GM12878 (cell line): Measurements from ENCODE around the gene SLCO3A1. TPM values are rescaled to one million over a fixed set of nuclear protein-coding genes. Genes with fewer than 3 reads are reported as not detected.

Source experiments
- BACH1 ChIP-seq: fragments of 450-650 bp; IDR thresholded peaks from 2 replicates; pipeline ENCODE4 v1.6.1; 2017; ENCODE audit warnings: mild to moderate bottlenecking, borderline replicate concordance
- BHLHE40 ChIP-seq, 2 experiments: fragments of 450-650 bp in 1 of 2; IDR thresholded peaks; 2 replicates each; pipeline ENCODE4 v1.6.1; 2011 to 2017; ENCODE audit warnings: low read depth in 2 of 2, borderline replicate concordance in 1 of 2, improper control_type of control experiment in 1 of 2, low read length in 1 of 2, mild to moderate bottlenecking in 1 of 2
- CHD2 ChIP-seq: IDR thresholded peaks from 2 replicates; pipeline ENCODE4 v1.6.1; 2011; ENCODE audit warnings: low read depth, low read length, improper control_type of control experiment, borderline replicate concordance
- EZH2 ChIP-seq: IDR thresholded peaks from 2 replicates; pipeline ENCODE4 v1.6.1; 2012; ENCODE audit warnings: low read depth, mild to moderate bottlenecking, control low read depth, inconsistent platforms, low read length, borderline replicate concordance; ENCODE audit not compliant: control insufficient read depth
- GABPA ChIP-seq: IDR thresholded peaks from 2 replicates; pipeline ENCODE4 v1.6.1; 2014; ENCODE audit warnings: antibody characterized with exemption, low read depth, mild to moderate bottlenecking, inconsistent platforms
- MEF2A ChIP-seq: IDR thresholded peaks from 2 replicates; pipeline ENCODE4 v1.6.1; 2011; ENCODE audit warnings: low read depth, mild to moderate bottlenecking, low read length, moderate library complexity; ENCODE audit not compliant: insufficient read depth
- NRF1 ChIP-seq: conservative IDR thresholded peaks from 2 replicates; pipeline ENCODE4 v1.6.1; 2011; ENCODE audit warnings: mild to moderate bottlenecking, low read depth, low read length, improper control_type of control experiment
- RCOR1 ChIP-seq: conservative IDR thresholded peaks from 2 replicates; pipeline ENCODE4 v1.6.1; 2012; ENCODE audit warnings: low read depth, low read length, improper control_type of control experiment
- SREBF1 ChIP-seq: IDR thresholded peaks from 2 replicates; pipeline ENCODE4 v1.6.1; 2012; ENCODE audit warnings: mild to moderate bottlenecking, low read length
- STAT3 ChIP-seq: IDR thresholded peaks from 2 replicates; pipeline ENCODE4 v1.6.1; 2011; ENCODE audit warnings: low read depth, low read length, improper control_type of control experiment
- ZNF687 ChIP-seq: fragments of 450-650 bp; IDR thresholded peaks from 2 replicates; pipeline ENCODE4 v1.6.1; 2017; ENCODE audit warnings: mild to moderate bottlenecking, moderate library complexity
- polyA plus RNA-seq, 11 experiments: library from polyadenylated mRNA; depleted of rRNA in 4 of 11; unstranded in 6 of 11; stranded (reverse) in 5 of 11; fragments of >200 nt; fragmentation: Nextera tagmentation in 4 of 11; fragmentation: Illumina TruSeq in 1 of 11; extraction: Ambion mirVana in 4 of 11; extraction: Trizol in 1 of 11; gene quantifications; 1 replicate in 1 of 11; 2 replicates in 10 of 11; pipeline versions ENCODE4 v1.2.1 to v1.2.3, GENCODE V29; 2011 to 2016; ENCODE audit warnings: inconsistent platforms in 2 of 11, missing spikeins in 2 of 11, low read depth in 1 of 11
- total RNA-seq, 4 experiments: library from RNA; depleted of rRNA in 3 of 4; stranded (reverse); fragments of >200 nt in 3 of 4; fragmentation: Illumina TruSeq in 1 of 4; extraction: Trizol in 1 of 4; gene quantifications; 2 replicates each; pipeline versions ENCODE4 v1.2.1 to v1.2.3, GENCODE V29; 2013 to 2021
- TF ChIP-seq, protein P1 (sequence below): fragments of 450-650 bp; IDR thresholded peaks from 2 replicates; pipeline ENCODE4 v1.6.1; 2017; ENCODE audit warnings: mild to moderate bottlenecking, low read depth, inconsistent platforms; ENCODE audit not compliant: poor library complexity, severe bottlenecking

SLCO3A1 gene
- total and polyA plus RNA-seq, 10 of the 15 experiments (the other 5 are each of a cell fraction or from before 2014, with no cell fraction given): 0.05 to 5.9 (median 0.31) TPM

DNA sequence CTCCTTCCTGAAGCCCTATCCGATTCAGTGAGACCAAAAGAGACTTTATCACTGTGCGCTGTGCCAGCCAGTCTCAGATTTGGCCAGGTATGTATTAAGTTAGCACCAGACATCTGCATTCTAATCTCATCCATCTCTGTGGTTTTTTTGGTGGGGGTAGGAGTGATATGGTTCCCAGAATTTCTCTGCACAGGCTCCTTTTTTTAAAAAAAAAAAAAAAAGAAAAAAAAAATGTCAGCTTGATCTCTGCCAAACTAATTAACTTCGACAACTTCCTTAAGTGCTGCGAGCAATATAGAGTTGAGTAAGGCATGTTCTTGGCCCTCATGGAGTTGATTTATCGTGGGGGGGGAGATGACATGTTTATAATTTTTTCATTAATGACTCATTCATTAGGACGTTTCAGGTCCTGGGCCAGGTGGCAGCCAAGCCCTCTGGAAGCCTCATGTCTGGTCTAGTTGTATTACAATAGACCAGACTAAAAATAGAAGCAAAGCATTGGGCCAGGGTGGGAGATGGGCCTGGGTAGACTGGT is 12.9 kb downstream of the SLCO3A1 start (continued):
- TF ChIP-seq ZNF687 (no peak), MEF2A (no peak), BHLHE40 (IDR thresholded peaks at IDR 0.05; ENCODE audit: borderline replicate concordance in 1 of 2, low read depth in 2 of 2, low read length in 1 of 2) (no peak), NRF1 (no peak), SREBF1 (no peak), GABPA (no peak), BACH1 (no peak), CHD2 (no peak), STAT3 (no peak), EZH2 (no peak), RCOR1 (no peak)
- TF ChIP-seq, protein P1, sequence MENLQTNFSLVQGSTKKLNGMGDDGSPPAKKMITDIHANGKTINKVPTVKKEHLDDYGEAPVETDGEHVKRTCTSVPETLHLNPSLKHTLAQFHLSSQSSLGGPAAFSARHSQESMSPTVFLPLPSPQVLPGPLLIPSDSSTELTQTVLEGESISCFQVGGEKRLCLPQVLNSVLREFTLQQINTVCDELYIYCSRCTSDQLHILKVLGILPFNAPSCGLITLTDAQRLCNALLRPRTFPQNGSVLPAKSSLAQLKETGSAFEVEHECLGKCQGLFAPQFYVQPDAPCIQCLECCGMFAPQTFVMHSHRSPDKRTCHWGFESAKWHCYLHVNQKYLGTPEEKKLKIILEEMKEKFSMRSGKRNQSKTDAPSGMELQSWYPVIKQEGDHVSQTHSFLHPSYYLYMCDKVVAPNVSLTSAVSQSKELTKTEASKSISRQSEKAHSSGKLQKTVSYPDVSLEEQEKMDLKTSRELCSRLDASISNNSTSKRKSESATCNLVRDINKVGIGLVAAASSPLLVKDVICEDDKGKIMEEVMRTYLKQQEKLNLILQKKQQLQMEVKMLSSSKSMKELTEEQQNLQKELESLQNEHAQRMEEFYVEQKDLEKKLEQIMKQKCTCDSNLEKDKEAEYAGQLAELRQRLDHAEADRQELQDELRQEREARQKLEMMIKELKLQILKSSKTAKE: no peak
